Mammary epithelial cell (primary cell): ENCODE measurements around the gene QSOX2.

Source experiments
- EZH2 ChIP-seq: IDR thresholded peaks from 2 replicates; pipeline ENCODE4 v1.6.1; 2012; ENCODE audit warnings: low read length, inconsistent platforms, borderline replicate concordance
- TF ChIP-seq, protein P1 (sequence below), 2 donors: IDR thresholded peaks in 1 of 2; conservative IDR thresholded peaks in 1 of 2; 2 replicates each; pipeline ENCODE4 v1.5.1; 2011 to 2012; ENCODE audit warnings: inconsistent platforms in 2 of 2, low read length in 2 of 2, mild to moderate bottlenecking in 2 of 2, control low read depth in 1 of 2, low read depth in 1 of 2; ENCODE audit not compliant: insufficient read depth in 1 of 2; ENCODE audit errors: extremely low read depth in 1 of 2

GRCh38 chr9:136259517-136259813 is 13.9 kb upstream of the QSOX2 start:
- TF ChIP-seq, protein P1, sequence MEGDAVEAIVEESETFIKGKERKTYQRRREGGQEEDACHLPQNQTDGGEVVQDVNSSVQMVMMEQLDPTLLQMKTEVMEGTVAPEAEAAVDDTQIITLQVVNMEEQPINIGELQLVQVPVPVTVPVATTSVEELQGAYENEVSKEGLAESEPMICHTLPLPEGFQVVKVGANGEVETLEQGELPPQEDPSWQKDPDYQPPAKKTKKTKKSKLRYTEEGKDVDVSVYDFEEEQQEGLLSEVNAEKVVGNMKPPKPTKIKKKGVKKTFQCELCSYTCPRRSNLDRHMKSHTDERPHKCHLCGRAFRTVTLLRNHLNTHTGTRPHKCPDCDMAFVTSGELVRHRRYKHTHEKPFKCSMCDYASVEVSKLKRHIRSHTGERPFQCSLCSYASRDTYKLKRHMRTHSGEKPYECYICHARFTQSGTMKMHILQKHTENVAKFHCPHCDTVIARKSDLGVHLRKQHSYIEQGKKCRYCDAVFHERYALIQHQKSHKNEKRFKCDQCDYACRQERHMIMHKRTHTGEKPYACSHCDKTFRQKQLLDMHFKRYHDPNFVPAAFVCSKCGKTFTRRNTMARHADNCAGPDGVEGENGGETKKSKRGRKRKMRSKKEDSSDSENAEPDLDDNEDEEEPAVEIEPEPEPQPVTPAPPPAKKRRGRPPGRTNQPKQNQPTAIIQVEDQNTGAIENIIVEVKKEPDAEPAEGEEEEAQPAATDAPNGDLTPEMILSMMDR (conservative IDR thresholded peaks at IDR 0.05 in 1 of 2, IDR thresholded peaks at IDR 0.05 in 1 of 2; ENCODE audit: extremely low read depth in 1 of 2, insufficient read depth in 1 of 2, low read depth in 1 of 2, low read length in 2 of 2) = no peak
- no peak for TF ChIP-seq EZH2
